Activated effector memory CD4-positive, alpha-beta T cell treated with anti-CD3 and anti-CD28 coated beads, Interleukin-2, amount 50 U/mL, for 16 hours (primary cell): ENCODE measurements around the gene CHRNA10.
"Not testable (repeated sequence)": the region's sequence is repeated elsewhere in the genome, so short reads cannot be mapped to it uniquely, and the experiment has no call there.

Experiments used
- DNase-seq: peaks from one replicate; pipeline ENCODE4 v3.0.0-alpha.2; 2020

CHRNA10 gene

GRCh38 chr11:3664032-3664630 is 7.1 kb downstream of the CHRNA10 start:
- no peak for DNase-seq

DNA sequence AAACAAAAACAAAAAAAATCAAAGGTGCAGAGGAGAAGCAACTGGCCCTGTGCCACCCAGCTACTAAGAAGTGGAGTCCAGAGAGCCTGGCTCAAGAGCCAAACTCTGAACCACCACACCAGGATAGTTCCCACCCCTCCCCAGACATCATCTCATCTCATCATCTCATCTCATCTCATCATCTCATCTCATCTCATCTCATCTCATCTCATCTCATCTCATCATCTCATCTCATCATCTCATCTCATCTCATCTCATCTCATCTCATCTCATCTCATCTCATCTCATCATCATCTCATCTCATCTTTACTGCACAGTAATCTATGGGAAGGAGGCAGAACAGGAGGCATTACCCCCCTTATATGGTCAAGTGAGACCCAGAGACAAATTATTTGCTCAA is 8.3 kb downstream of the CHRNA10 start:
- DNase-seq, result no peak

GRCh38 chr11:3660960-3661359 is 10.2 kb downstream of the CHRNA10 start:
- no peak for DNase-seq

DNA sequence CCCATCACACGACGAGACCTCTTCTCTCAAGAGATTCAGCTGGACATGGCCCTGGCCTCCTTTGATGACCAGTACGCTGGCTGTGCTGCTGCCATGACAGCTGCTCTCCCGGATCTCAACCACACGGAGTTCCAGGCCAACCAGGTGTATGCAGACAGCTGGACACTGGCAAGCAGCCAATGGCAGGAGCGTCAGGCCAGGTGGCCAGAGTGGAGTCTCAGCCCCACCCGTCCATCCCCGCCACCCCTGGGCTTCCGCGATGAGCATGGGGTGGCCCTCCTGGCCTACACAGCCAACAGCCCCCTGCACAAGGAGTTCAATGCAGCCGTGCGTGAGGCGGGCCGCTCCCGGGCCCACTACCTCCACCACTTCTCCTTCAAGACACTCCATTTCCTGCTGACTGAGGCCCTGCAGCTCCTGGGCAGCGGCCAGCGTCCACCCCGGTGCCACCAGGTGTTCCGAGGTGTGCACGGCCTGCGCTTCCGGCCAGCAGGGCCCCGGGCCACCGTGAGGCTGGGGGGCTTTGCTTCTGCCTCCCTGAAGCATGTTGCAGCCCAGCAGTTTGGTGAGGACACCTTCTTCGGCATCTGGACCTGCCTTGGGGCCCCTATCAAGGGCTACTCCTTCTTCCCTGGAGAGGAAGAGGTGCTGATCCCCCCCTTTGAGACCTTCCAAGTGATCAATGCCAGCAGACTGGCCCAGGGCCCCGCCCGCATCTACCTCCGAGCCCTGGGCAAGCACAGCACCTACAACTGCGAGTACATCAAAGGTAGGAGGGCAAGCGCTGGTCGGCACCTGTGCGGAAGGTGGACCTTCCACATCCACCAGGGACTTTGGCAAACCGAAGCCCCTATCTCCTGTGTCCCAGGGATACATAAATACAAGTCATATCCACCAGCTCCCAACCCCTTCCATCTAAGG is 11.3 kb downstream of the CHRNA10 start:
- no peak for DNase-seq

DNA sequence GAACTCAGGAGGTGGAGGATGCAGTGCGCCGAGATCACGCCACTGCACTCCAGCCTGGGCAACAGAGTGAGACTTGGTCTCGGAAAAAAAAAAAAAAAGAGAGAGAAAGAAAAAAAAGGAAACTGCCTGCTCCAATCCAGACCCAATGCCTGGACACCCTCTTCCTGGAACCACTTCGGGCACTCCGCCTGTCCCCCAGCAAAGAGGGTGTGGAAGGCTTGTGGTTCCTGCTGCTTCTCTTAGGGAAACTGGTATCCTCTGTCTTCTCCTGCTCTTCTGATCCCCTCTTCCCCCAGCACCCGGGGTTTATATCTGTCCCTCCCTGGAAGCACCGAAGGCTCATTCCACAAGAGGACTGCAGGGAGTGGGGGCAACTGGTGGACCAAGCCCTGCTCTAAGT is 12.9 kb downstream of the CHRNA10 start:
- no peak for DNase-seq

- DNase-seq, result not testable (repeated sequence)
Measured at GRCh38 chr11:3657331-3657730, 13.9 kb downstream of the CHRNA10 start.

DNA sequence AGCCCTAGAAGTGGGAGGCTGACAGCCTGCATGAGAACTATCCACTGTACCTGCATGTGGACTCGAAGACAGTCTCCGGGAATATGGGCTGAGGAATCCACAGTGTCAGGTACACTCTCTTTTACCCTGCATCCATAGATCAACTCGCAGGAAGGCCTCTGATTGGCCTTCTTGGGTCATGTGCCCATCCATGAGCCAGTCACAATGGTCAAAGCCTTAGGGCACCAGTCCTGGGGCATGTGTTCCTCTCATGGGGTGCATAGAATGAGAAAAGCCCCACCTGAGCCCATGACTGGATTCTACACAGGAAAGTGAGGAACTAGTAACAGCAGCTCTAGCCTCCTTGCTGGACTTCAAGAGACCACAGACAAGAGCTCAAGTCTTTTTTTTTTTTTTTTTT is 15.6 kb downstream of the CHRNA10 start:
- no peak for DNase-seq

DNA sequence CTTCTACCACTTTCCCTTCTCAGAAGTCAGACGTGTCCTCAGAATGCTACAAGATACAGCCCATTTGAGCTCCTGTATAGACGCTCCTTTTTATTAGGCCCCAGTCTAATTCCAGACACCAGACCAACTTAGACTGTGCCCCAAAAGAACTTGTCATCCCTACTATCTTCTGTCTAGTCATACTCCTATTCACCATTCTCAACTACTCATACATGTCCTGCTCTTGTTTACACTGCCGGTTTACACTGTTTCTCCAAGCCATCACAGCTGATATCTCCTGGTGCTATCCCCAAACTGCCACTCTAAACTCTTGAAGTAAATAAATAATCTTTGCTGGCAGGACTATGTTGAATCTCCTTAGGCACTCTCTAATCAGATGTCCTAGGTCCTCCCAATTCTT is 18.7 kb downstream of the CHRNA10 start:
- not testable (repeated sequence) for DNase-seq

- not testable (repeated sequence) for DNase-seq
Measured at GRCh38 chr11:3649374-3649773, 21.8 kb downstream of the CHRNA10 start.

GRCh38 chr11:3648843-3649242 is 22.3 kb downstream of the CHRNA10 start:
- not testable (repeated sequence) for DNase-seq

DNA sequence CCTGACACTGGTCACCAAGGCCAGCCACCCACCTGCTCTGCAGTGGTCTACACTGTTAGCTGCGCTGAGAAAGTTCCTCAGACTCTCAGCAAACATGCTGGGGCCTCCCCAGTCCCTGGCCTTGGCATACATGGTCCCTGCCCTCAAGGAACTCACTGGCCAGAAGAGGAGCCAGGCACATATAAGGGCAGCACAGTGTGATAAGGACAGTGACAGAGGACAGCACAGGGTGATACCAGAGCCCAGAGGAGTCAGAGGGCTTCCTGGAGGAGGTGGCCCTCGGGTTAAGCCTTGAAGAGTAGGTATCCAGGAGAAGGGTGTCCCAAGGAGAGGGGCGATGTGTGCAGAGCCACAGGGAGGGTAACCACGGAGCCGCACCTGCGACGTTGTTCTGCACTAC is 25.6 kb downstream of the CHRNA10 start:
- DNase-seq, result no peak

DNA sequence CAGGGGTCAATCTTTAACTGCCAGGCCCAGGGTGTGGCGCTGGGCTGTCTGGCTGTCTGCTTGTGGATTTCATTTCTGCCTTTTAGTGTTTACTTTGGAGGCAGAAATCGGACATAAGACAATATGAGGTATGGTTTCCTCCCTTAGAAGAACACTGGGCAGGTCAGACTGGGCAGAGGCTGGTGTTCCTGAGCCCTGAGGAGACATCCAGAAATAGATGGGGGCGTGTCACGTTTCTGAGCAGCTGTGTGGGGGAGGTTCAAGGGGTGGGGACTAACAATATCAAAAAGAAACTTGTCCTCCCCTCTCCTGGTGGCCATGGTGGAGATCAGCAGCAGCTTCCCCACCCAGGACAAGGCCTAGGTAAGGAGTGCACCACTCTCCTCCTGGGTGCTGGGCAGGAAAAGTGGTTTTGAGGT is 26.4 kb downstream of the CHRNA10 start, which contains the start of gene ART1:
Gene ART1 (plus strand): TSS at position 312 of the 419 bp plus-strand sequence. CDS start 14,086 bp downstream, outside the sequence.
- no peak for DNase-seq

DNA sequence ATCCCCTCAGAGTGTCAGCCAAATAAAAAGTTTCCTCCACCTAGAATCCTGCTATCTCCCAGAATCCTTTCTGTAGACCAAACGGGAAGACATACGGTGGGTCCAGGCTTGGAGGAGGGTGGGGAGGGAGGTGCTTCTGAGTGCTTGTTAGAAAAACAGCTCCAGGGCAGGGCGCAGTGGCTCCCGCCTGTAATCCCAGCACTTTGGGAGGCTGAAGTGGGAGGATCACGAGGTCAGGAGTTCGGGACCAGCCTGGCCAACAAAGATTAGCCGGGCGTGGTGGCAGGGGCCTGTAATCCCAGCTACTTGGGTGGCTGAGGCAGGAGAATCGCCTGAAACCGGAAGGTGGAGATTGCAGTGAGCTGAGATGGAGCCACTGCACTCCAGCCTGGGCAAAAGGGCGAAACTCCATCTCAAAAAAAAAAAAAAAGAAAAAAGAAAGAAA is 28.1 kb downstream of the CHRNA10 start:
- DNase-seq, result not testable (repeated sequence)

DNA sequence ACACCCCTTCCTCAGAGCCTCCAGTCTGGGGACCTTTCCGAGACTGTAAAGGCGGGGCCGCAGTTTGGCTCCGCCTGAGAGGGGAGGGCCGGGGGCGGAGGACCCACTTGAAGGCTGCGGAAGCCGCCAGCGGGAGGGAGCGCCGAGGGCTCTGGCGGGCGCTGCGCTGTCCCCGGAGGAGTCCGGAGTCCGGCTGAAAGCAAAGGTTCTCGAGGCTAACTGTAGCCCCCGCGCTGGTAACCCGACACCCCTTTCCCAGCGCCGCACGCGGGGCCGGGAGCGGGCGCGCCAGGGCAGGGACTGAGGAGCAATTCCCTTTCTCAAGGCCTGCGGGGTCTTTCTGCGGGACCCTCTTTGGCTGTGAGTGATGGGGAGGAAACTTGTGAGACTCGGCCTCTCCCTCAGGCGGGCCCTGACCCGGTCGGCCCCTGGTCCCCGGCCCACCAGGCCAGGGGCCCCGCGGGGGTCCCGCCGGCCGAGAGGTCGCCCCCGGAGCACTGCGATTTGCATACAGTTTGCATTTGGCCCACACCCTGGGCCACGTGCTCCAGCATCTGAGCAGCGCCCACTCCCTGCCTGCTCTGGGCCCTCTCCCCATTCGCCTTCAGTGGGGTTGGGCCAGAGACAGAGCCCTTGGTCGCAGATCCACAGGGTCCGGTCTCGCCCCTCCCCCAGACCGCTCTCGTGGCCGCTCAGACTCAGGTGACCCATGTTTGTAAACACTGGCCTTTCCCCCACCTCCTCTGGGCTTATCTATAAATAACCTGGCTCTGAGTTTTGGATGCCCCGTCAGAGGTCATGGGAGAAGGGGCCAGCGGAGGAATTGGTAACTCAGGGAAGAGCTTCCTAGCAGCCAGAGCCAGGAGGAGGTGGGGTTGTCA is 28.9 kb downstream of the CHRNA10 start:
- DNase-seq, result peak; percentile 84

GRCh38 chr11:3641701-3642070 is 29.5 kb downstream of the CHRNA10 start, which contains the start of gene ART5:
Gene ART5, minus strand, starts transcription at chr11:3641992. Its CDS starts 130 bp downstream, at chr11:3641862.
- DNase-seq, result no peak

DNA sequence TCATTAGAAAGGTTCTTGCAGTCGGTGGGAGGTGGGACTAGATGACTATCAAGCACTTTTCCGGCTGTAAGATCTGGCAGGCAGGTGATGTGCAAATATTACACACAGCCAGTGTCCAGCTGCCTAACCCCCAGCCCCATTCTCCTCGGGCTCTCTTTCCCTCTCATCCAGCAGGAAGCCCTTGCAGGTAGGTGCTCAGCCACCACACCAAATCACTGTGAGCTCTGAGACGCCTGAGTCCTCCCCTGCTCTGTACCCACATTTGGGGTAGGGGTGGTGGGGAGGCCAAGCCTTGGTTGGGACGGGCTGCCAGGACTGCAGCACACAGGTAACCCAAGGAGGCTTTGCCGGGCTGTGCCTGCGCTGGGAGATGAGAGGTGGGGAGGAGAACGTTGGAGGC is 30.0 kb downstream of the CHRNA10 start:
- no peak for DNase-seq

DNA sequence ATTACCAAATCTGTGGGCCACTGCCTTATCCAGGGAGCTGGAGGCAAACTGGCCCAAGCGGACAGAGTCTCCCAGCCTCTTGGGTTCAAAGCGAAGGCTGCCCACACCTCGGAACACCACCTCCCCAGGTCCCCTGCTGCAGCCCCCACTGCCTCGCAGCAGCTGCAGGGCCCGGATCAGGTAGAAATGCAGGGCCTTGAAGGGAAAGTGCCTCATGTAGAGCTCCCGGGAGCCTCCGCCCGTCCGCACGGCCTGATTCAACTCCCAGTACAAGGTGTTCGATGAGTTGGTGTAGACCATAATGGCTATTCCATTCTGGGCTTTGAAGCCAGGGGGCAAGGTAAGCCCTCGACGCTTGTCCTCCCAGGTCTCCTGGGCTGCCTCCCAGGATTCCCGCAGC is 31.3 kb downstream of the CHRNA10 start:
- no peak for DNase-seq

DNA sequence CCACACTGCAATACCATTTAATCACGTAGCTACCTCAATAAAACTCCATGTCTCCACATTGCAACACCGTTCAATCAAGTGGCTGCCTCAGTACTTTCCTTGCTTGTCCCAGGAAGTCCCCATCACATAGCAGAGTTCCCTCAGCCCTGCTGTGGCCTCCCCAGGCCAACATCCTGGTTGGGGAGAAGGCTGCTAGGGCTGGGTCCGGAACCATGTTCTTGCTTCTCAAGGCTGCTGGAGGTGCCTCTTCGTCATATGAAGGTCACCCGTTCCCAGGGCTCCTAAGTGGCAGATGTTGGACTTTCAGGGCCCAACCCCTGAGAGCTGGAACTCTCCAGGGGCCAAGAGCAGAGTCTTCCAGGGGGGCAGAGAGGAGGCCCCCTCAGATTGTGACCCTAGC is 32.7 kb downstream of the CHRNA10 start:
- no peak for DNase-seq

- no peak for DNase-seq
Measured at GRCh38 chr11:3637201-3637600, 34.0 kb downstream of the CHRNA10 start.

DNA sequence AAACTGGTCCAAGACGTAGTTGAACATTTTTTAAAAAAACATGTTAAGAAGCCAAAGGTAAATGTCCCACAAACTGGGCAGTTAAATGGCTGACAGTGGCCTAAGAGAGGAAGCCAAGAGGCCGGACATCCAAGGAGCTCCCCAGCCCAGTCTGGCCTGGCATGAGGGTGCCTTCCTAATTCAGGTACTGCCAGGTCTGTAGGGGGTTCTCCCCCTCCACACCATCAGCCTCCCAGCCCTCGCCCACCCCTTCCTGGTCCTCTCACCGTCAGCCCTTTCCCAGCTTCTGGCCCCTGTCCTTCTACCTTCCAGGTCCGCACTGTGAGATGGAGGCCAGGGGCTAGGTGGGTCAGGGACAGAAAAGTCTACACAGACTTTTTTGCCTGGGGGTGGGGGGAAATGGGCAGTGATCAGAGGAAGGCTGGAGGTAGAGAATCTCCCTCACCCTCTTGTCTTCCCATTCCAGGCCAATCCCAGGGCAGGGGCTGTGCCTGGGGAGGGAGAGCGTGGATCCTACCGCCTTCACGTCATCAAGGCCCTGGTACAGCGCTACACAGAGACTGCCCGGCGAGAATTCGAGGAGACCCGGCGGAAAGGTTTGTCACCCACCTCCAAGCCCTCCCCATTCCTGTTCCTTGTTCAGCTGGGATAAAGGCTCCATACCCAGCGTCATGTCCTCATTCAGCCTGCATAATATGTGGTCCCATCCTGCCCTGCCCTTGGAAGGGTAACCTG is 35.4 kb downstream of the CHRNA10 start:
- DNase-seq, result no peak

DNA sequence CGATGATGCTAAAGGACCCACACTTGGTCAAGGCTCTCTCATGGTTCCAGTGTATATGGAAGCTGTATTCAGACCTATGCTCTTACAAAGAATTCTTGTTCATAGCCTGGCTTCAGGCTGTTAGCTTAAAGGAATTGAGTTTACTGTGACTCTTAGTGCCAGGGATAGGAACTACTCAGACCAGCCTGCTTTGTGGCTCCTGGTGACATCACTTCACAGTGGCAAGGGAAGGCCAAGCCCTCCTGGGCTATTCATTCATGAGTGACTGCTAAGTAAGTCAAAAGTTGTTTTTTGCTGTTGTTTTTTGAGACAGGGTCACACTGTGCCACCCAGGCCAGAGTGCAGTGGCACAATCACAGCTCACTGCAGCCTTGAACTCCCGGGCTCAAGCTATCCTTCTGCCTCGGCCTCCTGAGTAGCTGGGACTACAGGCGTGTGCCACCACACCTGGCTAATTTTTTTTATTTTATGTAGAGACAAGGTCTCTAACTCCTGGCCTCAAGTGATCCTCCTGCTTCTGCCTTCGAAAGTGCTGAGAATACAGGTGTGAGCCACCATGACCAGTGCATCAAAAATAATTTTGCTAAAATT is 39.0 kb downstream of the CHRNA10 start:
- DNase-seq, result no peak

DNA sequence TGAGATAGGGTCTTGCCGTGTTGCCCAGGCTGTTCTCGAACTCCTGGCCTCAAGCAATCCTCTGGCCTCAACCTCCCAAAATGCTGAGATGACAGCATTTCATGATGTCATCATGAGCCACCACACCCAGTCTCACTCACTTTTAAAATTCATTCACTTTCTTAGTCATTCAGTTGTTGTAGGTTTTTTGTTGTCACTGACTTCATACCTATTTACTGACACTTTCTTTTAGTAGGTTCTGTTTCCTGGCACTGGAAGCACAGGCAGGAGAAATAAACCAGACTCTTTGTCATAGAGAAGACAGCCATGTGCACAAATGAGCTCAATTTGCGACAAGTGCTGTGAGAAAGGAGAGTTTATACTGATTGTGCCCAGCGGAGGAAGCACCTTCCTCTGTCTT is 39.9 kb downstream of the CHRNA10 start:
- no peak for DNase-seq
